Hepatic stellate cell (primary cell): ENCODE data around the gene MAP4K4.
"Not testable (repeated sequence)": the region's sequence is repeated elsewhere in the genome, so short reads cannot be mapped to it uniquely, and the experiment has no call there.

Source experiments
- DNase-seq: peaks from one replicate; pipeline ENCODE4 v3.0.0; 2011; ENCODE audit warnings: low spot score

The MAP4K4 gene

DNA sequence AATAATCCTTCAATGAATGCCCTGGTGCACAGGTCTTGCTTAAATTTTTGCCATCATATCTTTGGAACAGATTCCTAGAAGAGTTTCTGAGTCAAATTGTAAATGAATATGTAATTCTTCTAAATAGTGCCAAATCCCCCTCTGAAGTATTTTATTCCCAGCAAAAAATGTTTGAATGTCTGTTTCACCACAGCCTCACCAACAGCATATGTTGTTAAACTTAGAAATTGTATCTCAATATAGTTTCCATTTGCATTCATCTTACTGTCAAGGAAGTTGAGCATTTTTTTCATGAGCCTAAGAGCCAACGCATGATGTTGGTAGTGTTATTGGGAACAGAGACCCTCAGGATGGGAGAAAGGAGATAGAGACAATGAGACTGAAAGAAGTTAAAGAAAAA, 207.4 kb downstream of the MAP4K4 start:
- no peak for DNase-seq

DNA sequence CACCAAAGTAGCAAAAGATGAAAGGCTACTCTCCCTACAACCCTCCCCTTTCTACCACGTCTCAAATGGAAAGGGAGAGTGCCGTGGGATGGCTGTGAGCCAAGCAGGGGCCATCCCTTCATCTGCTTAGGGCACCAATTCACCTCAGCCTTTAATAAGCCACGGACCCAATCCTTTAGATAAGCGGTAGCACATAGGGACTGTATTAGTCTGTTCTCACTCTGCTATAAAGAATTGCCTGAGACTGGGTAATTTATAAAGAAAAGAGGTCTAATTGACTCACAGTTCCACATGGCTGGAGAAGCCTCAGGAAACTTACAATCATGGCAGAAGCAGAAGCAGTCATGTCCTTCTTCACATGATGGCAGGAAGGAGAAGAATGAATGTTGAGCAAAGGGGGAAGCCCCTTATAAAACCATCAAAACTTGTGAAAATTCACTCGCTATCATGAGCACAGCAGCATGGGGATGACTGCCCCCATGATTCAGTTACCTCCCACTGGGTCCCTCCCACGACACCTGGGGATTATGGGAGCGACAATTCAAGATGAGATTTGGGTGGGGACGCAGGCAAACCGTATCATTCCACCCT, 208.3 kb downstream of the MAP4K4 start:
- no peak for DNase-seq

GRCh38 chr2:101909760-101910159, 212.3 kb downstream of the MAP4K4 start:
- no peak for DNase-seq

GRCh38 chr2:101912545-101912944, 215.0 kb downstream of the MAP4K4 start:
- no peak for DNase-seq

DNA sequence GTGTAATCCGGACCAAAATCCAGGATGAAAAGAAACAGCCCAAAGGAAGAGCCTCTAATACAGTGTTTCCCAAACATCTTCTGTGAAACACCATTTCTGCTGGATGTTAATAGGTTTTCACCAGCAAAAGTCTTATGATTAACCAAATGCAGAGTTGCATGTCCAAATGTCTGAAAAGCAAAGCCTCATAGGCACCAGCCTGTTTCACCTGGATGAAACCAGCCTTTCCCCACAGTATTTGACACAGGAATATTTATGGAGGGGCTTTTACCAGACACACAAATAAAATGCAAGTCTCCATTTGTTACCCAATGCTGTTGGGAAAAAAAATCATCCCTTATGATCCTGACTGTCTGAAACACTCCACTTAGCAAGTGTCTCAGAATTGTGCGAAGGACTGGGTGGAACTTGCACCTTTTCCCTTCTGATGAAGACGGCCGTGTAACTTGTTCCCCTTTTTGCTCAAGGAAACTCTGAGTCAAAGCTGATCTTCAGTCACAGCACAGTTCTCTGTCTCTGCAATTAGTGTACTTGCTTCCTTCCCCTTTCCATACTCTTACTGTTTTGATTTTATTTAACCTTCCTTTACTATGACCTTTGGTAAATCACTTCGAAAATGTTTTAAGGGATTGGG, 223.9 kb downstream of the MAP4K4 start:
- no peak for DNase-seq

DNA sequence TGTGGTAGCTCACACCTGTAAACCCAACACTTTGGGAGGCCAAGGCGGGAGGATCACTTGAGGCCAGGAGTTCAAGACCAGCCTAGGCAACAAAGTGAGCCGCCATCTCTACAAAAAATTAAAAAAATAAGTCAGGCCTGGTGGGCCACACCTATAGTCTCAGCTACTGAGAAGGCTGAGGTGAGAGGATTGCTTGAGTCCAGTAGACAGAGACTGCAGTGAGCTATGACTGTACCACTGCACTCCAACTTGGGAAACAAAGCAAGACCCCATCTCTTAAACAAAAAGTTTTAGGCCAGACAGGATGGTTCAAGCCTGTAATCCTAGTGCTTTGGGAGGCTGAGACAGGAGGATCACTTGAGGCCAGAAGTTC, 224.4 kb downstream of the MAP4K4 start:
- no peak for DNase-seq

GRCh38 chr2:101924311-101924710, 226.8 kb downstream of the MAP4K4 start:
- DNase-seq: not testable (repeated sequence)

DNA sequence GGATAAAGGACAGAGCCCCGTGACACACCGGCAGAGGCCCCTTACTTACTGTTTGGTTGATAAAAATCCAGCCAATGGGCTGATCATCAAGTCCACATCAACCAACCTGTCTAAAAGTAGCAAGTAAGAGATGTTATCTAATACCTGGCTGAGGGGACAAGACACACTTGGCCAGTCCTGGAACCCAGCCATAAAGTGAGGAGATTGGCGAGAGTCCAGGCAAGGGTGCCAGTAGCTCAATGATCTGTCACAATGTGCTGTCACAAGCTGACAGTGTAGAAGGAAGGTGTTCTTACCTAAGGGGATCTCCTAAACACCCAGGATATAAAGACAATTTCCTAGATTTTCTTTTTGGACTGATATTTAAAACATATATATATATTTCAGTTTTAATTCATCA, 232.5 kb downstream of the MAP4K4 start:
- DNase-seq: no peak

DNA sequence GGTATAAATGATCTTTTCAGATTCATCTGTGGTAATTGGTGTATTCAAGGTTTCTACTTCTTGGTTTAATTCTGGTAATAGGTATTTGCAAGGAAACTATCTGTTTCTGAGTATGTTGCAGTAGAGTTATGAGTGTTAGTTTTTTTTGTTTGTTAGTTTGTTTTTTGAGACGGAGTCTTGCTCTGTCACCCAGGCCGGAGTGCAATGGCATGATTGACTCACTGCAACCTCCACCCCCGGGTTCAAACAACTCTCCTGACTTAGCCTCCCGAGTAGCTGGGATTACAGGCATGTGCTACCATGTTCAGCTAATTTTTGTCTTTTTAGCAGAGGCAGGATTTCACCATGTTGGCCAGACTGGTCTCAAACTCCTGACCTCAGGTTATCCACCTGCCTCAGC, 233.3 kb downstream of the MAP4K4 start:
- no peak for DNase-seq

GRCh38 chr2:101931402-101931801, 233.9 kb downstream of the MAP4K4 start:
- DNase-seq: no peak

DNA sequence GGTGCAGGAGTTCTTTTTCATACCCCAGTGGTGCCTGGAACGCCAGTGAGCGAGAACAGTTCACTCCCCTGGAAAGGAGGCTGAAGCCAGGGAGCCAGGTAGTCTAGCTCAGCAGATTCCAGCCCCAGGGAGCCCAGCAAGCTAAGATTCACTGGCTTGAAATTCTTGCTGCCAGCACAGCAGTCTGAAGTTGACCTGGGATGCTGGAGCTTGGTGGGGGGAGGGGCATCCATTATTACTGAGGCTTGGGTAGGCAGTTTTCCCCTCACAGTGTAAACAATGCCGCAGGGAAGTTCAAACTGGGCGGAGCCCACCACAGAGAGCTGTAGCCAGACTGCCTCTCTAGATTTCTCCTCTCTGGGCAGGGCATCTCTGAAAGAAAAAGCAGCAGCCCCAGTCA, 238.3 kb downstream of the MAP4K4 start:
- DNase-seq: not testable (repeated sequence)

GRCh38 chr2:101942851-101943250, 245.3 kb downstream of the MAP4K4 start:
- no peak for DNase-seq
